Measurements from ENCODE around the gene CENPF.

GRCh38 chr1:214583824-214584554 is 19.0 kb upstream of the CENPF start:
- TF ChIP-seq, protein P1, sequence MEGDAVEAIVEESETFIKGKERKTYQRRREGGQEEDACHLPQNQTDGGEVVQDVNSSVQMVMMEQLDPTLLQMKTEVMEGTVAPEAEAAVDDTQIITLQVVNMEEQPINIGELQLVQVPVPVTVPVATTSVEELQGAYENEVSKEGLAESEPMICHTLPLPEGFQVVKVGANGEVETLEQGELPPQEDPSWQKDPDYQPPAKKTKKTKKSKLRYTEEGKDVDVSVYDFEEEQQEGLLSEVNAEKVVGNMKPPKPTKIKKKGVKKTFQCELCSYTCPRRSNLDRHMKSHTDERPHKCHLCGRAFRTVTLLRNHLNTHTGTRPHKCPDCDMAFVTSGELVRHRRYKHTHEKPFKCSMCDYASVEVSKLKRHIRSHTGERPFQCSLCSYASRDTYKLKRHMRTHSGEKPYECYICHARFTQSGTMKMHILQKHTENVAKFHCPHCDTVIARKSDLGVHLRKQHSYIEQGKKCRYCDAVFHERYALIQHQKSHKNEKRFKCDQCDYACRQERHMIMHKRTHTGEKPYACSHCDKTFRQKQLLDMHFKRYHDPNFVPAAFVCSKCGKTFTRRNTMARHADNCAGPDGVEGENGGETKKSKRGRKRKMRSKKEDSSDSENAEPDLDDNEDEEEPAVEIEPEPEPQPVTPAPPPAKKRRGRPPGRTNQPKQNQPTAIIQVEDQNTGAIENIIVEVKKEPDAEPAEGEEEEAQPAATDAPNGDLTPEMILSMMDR (IDR thresholded peaks at IDR 0.05; ENCODE audit: borderline replicate concordance, extremely low read depth, low read length, poor library complexity, severe bottlenecking), result no peak
- no peak for TF ChIP-seq EZH2 (IDR thresholded peaks at IDR 0.05; ENCODE audit: borderline replicate concordance, low read depth, low read length, severe bottlenecking)
